Activated naive CD8-positive, alpha-beta T cell (primary cell): ENCODE data around the gene CLPTM1L.

Experiments
- H3K27ac Mint-ChIP-seq: one replicate; pipeline ENCODE4 v1.8.0; 2021; ENCODE audit warnings: mixed read lengths
- H3K27me3 Mint-ChIP-seq: one replicate; pipeline ENCODE4 v1.8.0; 2021; ENCODE audit warnings: mixed read lengths
- H3K36me3 Mint-ChIP-seq: one replicate; pipeline ENCODE4 v1.8.0; 2021; ENCODE audit warnings: mixed read lengths
- H3K4me1 Mint-ChIP-seq: one replicate; pipeline ENCODE4 v1.8.0; 2021; ENCODE audit warnings: low read depth, mixed read lengths
- H3K4me3 Mint-ChIP-seq: one replicate; pipeline ENCODE4 v1.8.0; 2021; ENCODE audit warnings: mild to moderate bottlenecking, mixed read lengths
- H3K9me3 Mint-ChIP-seq: one replicate; pipeline ENCODE4 v1.8.0; 2021; ENCODE audit warnings: low read depth, mixed read lengths

The CLPTM1L gene

DNA sequence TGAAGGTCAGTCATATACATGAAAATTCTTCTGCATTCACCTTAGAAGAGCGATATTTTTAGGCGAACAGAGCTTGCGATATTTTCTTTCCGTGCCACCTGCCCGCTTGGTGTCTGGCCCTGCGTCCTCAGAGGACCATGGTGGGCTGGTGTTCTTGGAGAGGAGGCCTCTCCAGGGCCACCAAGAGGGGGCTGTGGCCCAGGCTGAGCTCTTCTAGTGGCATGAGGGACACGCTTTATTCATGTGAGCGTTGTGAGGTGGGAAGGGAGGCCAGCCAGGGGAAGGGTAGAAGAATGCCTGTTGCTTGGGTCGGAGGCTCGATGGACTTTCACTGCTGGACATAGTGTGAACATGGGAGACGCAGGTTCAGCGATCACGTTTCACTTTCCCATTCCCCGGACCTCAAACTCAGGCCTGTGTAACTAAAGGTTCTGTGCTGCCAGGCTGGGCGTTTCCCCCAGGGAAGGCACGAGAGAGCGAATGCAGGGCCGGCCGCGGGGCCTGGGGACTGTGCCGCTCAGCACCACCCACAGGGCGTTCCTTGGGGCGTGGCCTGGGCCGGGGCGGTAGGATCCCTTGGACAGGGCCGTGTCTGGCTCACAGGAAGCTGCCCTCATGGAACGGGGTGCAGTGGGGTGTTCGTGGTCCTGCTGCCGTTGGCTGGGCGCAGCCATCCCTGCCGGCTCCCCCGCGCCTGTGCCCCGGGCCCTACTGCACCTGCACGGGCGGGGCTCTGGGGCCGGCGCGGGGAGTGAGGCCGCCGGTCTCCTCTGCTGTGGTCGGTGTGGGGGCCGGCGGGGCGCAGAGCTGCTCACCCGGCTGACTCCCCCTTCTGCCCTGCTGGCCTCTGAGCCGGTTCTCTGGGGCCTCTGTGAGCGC lies 40.7 kb upstream of the CLPTM1L start:
- Mint-ChIP-seq H3K27ac (peak overlapping the region; percentile 95), H3K4me1 (peaks cover 23% of the 10 kb centered on the region), H3K4me3 (peak overlapping the region; percentile 97), H3K27me3 (no peaks in the 10 kb centered on the region), H3K9me3 (no peaks in the 10 kb centered on the region), H3K36me3 (no peaks in the 10 kb centered on the region)

GRCh38 chr5:1384521-1384920 lies 39.6 kb upstream of the CLPTM1L start:
- peaks cover 26% of the 10 kb centered on the region for H3K4me1 Mint-ChIP-seq
- no peaks in the 10 kb centered on the region for H3K27me3 Mint-ChIP-seq
- H3K36me3 Mint-ChIP-seq: no peaks in the 10 kb centered on the region
- H3K9me3 Mint-ChIP-seq: no peaks in the 10 kb centered on the region
- H3K27ac Mint-ChIP-seq: no peak overlapping the region
- no peak overlapping the region for H3K4me3 Mint-ChIP-seq

DNA sequence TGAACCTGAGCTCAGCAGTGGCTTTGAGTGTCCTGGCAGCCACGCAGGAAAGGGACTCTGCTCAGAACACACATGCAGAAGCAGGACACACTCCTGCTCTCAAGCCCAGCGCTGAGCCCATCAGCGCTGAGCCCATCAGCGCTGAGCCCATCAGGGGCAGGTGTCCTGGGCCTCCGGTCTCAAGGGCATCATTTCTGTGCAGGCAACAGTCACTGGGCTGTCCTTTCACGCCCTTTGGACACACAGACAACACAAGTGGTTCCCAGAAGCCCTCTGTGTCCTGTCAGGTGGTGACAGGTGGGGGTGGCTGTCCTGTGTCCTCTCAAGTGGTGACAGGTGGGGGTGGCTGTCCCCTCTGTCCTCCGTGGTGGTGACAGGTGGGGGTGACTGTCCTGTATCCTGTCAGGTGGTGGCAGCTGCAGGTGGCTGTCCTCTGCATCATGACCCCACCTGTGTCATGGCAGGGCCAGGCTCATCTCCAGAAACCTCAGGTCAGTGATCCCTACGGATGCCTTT lies 39.0 kb upstream of the CLPTM1L start:
- Mint-ChIP-seq H3K4me3 (no peak overlapping the region), H3K27me3 (no peaks in the 10 kb centered on the region), H3K4me1 (peaks cover 26% of the 10 kb centered on the region), H3K9me3 (no peaks in the 10 kb centered on the region), H3K27ac (no peak overlapping the region), H3K36me3 (no peaks in the 10 kb centered on the region)

DNA sequence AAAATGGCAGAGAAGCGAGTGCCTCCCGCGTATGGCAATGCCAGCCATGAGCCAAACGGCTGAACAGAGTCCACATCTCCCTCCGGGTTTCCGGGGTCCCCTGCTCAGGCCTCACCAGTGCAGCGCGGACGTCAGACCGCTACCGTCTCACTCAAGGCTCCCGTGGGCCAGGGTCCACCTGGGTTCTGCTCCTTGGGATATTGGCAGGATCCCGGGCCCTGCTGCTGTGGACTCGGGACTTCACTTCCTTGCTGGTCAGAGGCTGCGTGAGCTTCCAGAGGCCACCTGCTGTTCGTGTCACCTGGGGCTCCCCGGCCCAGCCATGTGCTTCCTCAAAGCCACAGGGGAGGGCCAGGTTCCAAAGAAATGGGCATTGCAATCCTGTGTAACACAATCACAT lies 38.4 kb upstream of the CLPTM1L start:
- Mint-ChIP-seq H3K36me3 (no peaks in the 10 kb centered on the region), H3K27ac (no peak overlapping the region), H3K4me1 (peaks cover 26% of the 10 kb centered on the region), H3K4me3 (no peak overlapping the region), H3K27me3 (no peaks in the 10 kb centered on the region), H3K9me3 (no peaks in the 10 kb centered on the region)

GRCh38 chr5:1382248-1382700 lies 37.4 kb upstream of the CLPTM1L start:
- Mint-ChIP-seq H3K9me3 (no peaks in the 10 kb centered on the region), H3K36me3 (no peaks in the 10 kb centered on the region), H3K4me3 (no peak overlapping the region), H3K27me3 (no peaks in the 10 kb centered on the region), H3K27ac (no peak overlapping the region), H3K4me1 (peaks cover 23% of the 10 kb centered on the region)

DNA sequence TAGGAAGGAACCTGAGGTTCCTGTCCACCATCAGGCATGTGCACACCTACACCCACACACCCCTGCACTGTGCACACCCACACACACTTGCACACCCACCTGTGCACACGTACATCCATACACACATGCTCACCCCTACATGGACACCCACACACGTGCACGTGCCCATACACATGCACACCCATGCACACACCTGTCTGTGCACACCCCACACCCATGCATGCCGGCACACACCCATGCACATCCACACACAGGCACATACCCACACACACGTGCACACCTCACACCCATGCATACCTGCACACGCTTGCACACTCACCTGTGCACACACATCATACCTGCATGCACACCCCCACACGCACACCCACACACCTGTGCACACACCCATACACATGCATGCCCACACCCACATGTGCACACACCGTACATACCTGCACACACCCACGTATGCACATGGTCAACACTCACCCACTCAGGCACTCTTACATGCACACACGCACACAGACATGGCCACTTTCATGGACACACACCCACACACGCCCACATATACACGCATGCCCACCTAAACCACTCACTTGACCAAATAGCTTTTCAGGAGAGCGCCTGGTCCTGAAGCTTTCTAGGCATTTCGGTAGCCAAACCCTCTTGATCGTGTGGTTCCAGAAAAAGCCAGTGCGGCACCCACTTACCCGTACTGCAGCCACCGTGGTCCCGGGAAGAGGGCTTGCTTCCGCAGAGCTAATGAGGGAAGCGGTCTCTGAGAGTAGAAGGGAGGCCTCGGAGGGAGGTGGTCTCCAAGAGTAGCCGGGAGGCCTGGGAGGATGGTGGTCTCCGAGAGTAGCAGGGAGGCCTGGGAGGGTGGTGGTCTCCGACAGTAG lies 36.7 kb upstream of the CLPTM1L start:
- H3K4me3 Mint-ChIP-seq: peak overlapping the region; percentile 1

DNA sequence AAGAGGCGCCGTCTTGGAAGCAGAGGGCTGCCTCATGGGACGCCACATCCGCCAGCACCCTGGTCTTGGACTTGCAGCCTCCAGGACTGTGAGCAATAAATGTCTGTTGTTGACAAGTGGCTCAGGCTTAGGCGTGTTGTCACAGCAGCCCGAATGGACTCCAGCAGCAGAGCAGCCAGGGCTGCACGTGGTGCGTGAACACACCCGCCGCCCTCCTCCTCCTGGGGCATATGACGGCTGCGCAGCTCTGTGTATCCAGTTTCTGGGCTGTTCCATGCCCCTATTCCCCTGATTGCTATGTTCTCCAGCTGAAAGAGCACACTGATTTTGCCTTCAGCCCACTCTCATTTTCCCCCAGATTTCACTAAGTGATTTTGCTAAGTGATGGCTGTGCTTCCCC lies 36.0 kb upstream of the CLPTM1L start:
- H3K4me1 Mint-ChIP-seq: peaks cover 12% of the 10 kb centered on the region
- H3K27me3 Mint-ChIP-seq: no peaks in the 10 kb centered on the region
- H3K27ac Mint-ChIP-seq: no peak overlapping the region
- no peaks in the 10 kb centered on the region for H3K9me3 Mint-ChIP-seq
- H3K4me3 Mint-ChIP-seq: no peak overlapping the region
- no peaks in the 10 kb centered on the region for H3K36me3 Mint-ChIP-seq

More for the DNA sequence above, 36.7 kb upstream of the CLPTM1L start:
- Mint-ChIP-seq H3K27me3 (no peaks in the 10 kb centered on the region), H3K4me1 (peaks cover 17% of the 10 kb centered on the region), H3K27ac (no peak overlapping the region), H3K9me3 (no peaks in the 10 kb centered on the region), H3K36me3 (no peaks in the 10 kb centered on the region)

DNA sequence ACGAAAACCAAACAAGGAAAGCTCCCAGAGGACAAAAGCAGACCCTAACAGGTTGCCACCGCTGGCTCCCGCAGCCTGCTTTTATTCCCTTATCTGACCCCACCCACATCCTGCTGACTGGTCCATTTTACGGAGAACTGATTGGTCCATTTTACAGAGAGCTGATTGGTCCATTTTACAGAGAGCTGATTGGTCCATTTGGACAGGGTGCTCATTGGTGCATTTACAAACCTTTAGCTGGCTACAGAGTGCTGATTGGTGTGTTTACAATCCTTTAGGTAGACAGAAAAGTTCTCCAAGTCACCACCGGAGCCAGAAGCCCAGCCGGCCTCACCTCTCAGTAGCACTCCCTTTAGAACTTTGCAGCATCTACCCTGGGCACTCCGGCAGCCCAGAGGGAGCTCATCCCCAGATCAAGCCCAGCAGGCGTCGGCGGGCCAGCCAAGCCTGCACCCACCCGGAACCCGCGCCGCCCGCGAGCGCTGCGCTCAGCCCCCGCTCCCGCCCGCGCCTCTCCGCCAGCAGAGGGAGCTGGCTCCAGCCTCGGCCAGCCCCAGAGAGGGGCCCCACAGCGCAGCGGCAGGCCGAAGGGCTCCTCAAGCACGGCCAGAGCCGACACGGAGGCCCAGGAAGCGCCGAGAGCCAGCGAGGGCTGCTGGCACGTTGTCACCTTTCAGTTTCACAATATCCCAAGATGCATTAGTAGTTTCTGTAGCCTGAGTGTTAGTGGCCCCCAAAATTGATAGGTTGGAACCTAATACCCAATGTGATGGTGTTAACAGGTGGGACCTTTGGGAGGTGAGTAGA lies 35.3 kb upstream of the CLPTM1L start:
- Mint-ChIP-seq H3K4me3 (peak overlapping the region; percentile 73), H3K27ac (no peak overlapping the region)

DNA sequence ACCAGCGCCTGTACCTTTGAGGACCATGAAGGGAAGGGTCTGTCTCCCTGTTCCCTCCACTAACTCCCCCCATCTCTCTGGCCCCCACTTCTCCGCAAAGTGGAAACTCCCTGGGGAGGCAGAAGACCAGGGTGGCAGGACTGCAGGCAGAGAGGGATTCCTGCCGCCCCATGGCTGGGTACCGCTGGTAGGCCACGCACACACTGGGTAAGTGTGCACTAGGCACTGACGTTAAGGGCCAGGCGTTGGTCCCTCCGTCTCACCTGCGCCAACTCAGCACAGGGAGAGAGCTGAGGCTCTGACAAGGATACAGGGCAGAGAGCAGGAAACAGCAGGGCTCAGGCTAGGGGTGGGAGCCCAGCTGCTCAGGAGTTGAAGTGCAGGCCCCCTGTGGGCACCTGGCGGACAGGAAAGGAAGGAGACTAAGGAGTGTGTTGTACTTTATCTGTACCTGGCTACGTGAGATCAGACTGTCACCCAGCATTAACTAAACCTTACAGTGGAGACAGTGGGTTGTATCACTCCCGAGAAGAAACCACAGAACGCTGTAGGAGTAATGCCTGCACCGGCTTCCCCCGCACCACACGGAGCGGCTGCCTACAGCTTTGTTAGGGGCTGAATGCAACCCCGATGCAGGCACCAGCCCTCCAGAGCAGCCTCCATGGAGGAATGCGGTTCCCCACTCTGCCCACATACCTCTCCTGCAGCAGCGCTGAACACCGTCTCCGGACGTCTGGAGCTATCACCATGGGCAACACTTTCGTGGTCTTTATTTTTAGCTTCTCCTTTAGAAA lies 34.2 kb upstream of the CLPTM1L start:
- no peak overlapping the region for H3K27ac Mint-ChIP-seq
- no peaks in the 10 kb centered on the region for H3K36me3 Mint-ChIP-seq
- peaks cover 6% of the 10 kb centered on the region for H3K4me1 Mint-ChIP-seq
- H3K9me3 Mint-ChIP-seq: no peaks in the 10 kb centered on the region
- H3K27me3 Mint-ChIP-seq: no peaks in the 10 kb centered on the region
- H3K4me3 Mint-ChIP-seq: no peak overlapping the region

More for the DNA sequence above, 35.3 kb upstream of the CLPTM1L start:
- H3K36me3 Mint-ChIP-seq: no peaks in the 10 kb centered on the region
- no peaks in the 10 kb centered on the region for H3K9me3 Mint-ChIP-seq
- H3K27me3 Mint-ChIP-seq: no peaks in the 10 kb centered on the region
- peaks cover 8% of the 10 kb centered on the region for H3K4me1 Mint-ChIP-seq

- Mint-ChIP-seq H3K36me3 (no peaks in the 10 kb centered on the region), H3K27ac (no peak overlapping the region), H3K4me1 (peaks cover 6% of the 10 kb centered on the region), H3K9me3 (no peaks in the 10 kb centered on the region), H3K4me3 (no peak overlapping the region), H3K27me3 (no peaks in the 10 kb centered on the region)
Measured at GRCh38 chr5:1378096-1378495, 33.2 kb upstream of the CLPTM1L start.

DNA sequence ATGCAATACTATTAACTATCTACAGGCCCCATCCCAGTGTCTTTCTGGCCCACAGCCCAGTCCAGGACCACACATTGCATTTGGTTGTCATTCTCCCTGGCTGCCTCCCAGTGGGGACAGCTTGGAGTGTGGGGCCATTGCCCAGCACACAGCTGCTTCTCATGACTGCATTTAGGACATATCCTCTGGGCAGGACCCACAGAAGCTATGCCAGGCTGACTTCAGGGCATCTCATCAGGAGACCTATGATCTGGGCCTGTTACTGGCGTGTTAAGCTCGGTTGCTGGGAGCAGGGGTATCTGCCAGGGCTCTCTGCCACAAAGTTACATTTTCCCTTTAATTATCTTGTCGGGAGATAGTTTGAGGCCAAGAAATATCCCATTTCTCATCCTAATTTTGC lies 32.1 kb upstream of the CLPTM1L start:
- Mint-ChIP-seq H3K4me3 (no peak overlapping the region), H3K36me3 (no peaks in the 10 kb centered on the region), H3K9me3 (no peaks in the 10 kb centered on the region), H3K27ac (no peak overlapping the region), H3K27me3 (no peaks in the 10 kb centered on the region), H3K4me1 (peaks cover 6% of the 10 kb centered on the region)

- H3K27ac Mint-ChIP-seq: no peak overlapping the region
- no peaks in the 10 kb centered on the region for H3K9me3 Mint-ChIP-seq
- H3K27me3 Mint-ChIP-seq: no peaks in the 10 kb centered on the region
- H3K4me3 Mint-ChIP-seq: no peak overlapping the region
- peaks cover 4% of the 10 kb centered on the region for H3K4me1 Mint-ChIP-seq
- H3K36me3 Mint-ChIP-seq: no peaks in the 10 kb centered on the region
Measured at GRCh38 chr5:1375871-1376810, 31.2 kb upstream of the CLPTM1L start.

- H3K4me1 Mint-ChIP-seq: no peaks in the 10 kb centered on the region
- H3K9me3 Mint-ChIP-seq: no peaks in the 10 kb centered on the region
- H3K27ac Mint-ChIP-seq: no peak overlapping the region
Measured at GRCh38 chr5:1374679-1375055, 29.8 kb upstream of the CLPTM1L start.

More at GRCh38 chr5:1374679-1375055, 29.8 kb upstream of the CLPTM1L start:
- H3K36me3 Mint-ChIP-seq: no peaks in the 10 kb centered on the region
- H3K27me3 Mint-ChIP-seq: no peaks in the 10 kb centered on the region
- H3K4me3 Mint-ChIP-seq: no peak overlapping the region
